Effector memory CD4-positive, alpha-beta T cell (primary cell): ENCODE data around the gene ATP8A2.

Source experiments
- DNase-seq, 3 donors: peaks; one replicate each; pipeline ENCODE4 v3.0.0-alpha.2; 2020
- H3K27ac ChIP-seq: 2 replicates; pipeline ENCODE4 v1.7.0; 2013; ENCODE audit warnings: mild to moderate bottlenecking, low read length, moderate library complexity; ENCODE audit not compliant: insufficient read depth, poor library complexity, severe bottlenecking
- H3K27me3 ChIP-seq: replicated peaks from 2 replicates; pipeline ENCODE4 v1.7.0; 2013; ENCODE audit warnings: mild to moderate bottlenecking, low read length; ENCODE audit not compliant: insufficient read depth, control insufficient read depth, poor library complexity, severe bottlenecking
- H3K36me3 ChIP-seq: 2 replicates; pipeline ENCODE4 v1.7.0; 2013; ENCODE audit warnings: mild to moderate bottlenecking, low read length, moderate library complexity; ENCODE audit not compliant: control insufficient read depth, insufficient read depth
- H3K4me1 ChIP-seq: 2 replicates; pipeline ENCODE4 v1.7.0; 2013; ENCODE audit warnings: low read length, mild to moderate bottlenecking; ENCODE audit not compliant: control insufficient read depth, insufficient read depth, poor library complexity, severe bottlenecking
- H3K4me3 ChIP-seq: 2 replicates; pipeline ENCODE4 v1.7.0; 2013; ENCODE audit warnings: low read length, low read depth, mild to moderate bottlenecking; ENCODE audit not compliant: insufficient read depth, poor library complexity, severe bottlenecking
- H3K9me3 ChIP-seq: 2 replicates; pipeline ENCODE4 v1.7.0; 2013; ENCODE audit warnings: mild to moderate bottlenecking, low read length, moderate library complexity; ENCODE audit not compliant: control insufficient read depth

The ATP8A2 gene

DNA sequence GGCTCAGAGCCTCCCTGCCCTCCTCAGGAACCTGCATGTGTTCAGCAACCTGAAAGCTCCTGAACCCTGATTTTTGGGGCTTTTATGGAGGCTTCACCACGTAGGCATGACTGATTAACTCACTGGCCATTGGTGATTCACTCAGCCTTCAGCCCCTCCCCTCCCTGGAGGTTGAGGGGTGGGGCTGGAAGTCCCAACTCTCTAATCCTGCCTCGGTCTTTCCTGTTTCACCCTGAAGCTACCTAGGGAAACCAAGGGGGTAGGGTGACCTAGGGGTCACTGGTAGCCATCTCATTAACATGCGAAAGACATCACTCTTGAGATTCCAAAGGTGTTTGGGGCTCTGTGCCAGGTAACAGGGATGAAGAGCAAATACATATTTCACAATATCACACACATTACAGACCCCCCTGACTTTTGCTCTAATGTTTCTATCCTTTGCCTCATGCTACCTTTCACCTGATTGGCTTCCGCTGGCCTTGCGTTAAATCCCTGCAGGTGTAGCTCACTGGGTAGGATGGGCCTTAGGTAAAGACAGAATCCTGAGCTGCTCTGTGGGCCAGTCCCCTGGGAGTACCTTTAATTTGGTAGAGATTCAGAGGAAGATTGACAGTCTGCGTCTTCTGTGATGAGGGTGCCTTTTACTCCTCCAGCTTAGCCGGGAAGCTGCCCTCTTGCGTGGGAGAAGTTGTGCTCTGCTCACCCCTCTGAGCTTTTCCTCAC lies 260.6 kb downstream of the ATP8A2 start:
- Histone ChIP-seq H3K9me3 (no peaks in the 10 kb centered on the region), H3K27ac (no peak overlapping the region), H3K36me3 (no peaks in the 10 kb centered on the region), H3K4me3 (no peak overlapping the region), H3K4me1 (no peaks in the 10 kb centered on the region), H3K27me3 (no peaks in the 10 kb centered on the region)
- DNase-seq, result no peak

DNA sequence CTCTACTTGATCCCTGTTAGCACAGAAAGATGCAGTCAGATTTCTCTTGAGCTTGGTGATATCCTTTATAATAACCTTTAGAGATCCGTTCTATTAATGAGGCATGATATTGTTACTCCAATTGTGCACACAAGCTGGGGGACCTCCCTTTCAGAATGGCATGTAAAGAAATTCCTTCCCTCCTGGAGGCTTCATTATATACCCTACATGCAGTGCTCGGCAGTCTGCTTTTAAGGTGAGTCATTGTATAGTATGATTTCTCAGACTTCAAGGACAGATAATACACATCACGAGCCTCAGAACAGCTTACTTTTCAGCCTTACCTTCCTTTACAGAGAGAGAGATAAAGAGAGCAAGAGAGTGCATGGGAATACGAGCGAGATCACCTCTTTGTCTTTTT lies 261.3 kb downstream of the ATP8A2 start:
- no peaks in the 10 kb centered on the region for H3K4me1 ChIP-seq
- H3K9me3 ChIP-seq, result no peaks in the 10 kb centered on the region
- no peaks in the 10 kb centered on the region for H3K27me3 ChIP-seq
- no peak overlapping the region for H3K4me3 ChIP-seq
- no peak overlapping the region for H3K27ac ChIP-seq
- H3K36me3 ChIP-seq, result no peaks in the 10 kb centered on the region
- no peak for DNase-seq

DNA sequence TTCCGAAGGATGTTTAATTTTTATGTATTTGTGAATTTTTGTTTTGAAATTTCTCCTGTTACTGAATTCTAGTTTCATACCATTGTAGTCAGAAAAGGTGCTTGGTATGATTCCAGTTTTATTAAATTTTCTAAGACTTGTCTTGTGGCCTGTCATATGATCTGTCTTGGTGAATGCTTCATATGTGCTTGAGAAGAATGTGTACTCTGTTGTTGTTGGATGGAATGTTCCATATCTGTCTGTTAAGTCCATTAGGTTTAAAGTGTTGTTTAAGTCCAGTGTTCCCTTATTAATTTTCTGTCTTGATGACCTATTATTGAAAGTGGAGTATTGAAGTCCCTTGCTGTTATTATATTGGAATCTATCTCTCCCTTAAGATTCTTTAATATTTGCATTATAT lies 273.9 kb downstream of the ATP8A2 start:
- Histone ChIP-seq H3K9me3 (no peaks in the 10 kb centered on the region), H3K27me3 (no peaks in the 10 kb centered on the region), H3K4me3 (no peak overlapping the region), H3K4me1 (no peaks in the 10 kb centered on the region), H3K36me3 (no peaks in the 10 kb centered on the region), H3K27ac (no peak overlapping the region)
- DNase-seq, result no peak

DNA sequence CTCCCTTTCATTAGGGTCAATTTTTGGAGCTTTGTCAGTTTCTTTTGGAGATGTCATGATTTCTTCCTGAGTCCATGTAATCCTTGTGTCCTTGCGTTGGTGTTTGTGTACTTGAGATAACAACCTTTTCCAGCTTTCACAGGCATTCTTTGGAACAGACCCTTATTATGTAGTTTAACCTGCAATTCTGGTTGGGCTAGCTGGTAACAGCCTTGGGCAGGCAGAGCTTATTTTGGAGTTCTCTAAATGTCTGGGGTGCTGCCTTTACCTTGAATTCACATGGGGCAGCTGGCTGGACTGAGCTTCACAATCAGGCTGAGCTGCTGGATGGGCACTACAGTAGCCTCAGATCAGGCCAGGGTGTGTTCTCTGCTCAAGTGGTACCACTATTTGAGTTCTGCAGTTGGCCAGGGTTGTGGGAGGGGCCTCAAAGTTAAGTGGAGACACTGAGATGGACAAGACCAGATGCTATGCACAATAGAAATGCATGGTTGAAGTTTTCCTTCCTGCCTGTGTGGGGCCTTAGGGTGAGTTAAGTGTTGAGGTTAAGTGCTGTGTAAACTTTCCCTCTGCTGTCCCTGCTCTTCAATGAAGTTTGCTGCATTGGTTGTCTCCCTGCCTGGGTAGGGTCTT lies 277.3 kb downstream of the ATP8A2 start:
- Histone ChIP-seq H3K9me3 (no peaks in the 10 kb centered on the region), H3K4me3 (no peak overlapping the region), H3K27me3 (no peaks in the 10 kb centered on the region), H3K27ac (no peak overlapping the region), H3K36me3 (no peaks in the 10 kb centered on the region), H3K4me1 (no peaks in the 10 kb centered on the region)
- no peak for DNase-seq

DNA sequence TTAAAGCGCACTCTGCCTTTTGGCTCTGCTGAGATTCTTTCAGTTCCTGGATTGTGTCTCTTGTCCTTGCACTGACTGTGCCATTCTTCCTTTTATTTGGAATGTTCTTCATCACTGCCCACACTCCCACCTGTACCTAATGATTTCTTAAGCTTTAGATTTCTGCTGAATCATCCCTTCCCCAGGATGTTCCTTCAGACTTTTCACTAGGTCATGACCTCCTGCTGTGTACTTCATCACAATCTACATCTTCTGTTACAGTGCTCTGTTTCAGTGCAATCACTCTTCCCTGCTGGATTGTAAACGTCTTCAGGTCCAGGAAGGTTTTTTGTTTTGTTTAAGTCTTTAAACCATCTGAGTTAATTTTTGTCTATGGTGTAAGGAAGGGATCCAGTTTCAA lies 281.0 kb downstream of the ATP8A2 start:
- DNase-seq, result no peak
- H3K27me3 ChIP-seq, result no peaks in the 10 kb centered on the region
- no peaks in the 10 kb centered on the region for H3K36me3 ChIP-seq
- H3K27ac ChIP-seq, result no peak overlapping the region
- H3K9me3 ChIP-seq, result no peaks in the 10 kb centered on the region
- no peaks in the 10 kb centered on the region for H3K4me1 ChIP-seq
- H3K4me3 ChIP-seq, result no peak overlapping the region

DNA sequence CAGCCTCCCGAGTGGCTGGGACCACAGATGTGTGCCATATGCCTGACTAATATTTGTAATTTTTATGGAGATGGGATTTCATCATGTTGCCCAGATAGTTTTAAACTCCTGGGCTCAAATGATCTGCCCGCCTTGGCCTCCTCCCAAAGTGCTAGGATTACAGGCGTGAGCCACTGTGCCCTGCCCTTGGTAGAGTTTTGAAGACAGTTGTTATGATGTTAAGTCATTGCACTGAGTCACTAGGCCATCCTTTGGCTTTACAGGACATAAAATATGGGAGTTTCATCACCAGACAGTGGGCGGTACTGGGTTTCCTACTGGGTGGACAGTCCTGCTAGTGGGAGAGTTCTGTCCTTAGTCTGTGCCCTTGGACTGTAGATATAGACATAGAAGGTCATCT lies 282.5 kb downstream of the ATP8A2 start:
- H3K27ac ChIP-seq, result no peak overlapping the region
- no peaks in the 10 kb centered on the region for H3K4me1 ChIP-seq
- no peaks in the 10 kb centered on the region for H3K9me3 ChIP-seq
- no peak for DNase-seq
- no peak overlapping the region for H3K4me3 ChIP-seq
- H3K36me3 ChIP-seq, result no peaks in the 10 kb centered on the region
- H3K27me3 ChIP-seq, result no peaks in the 10 kb centered on the region

DNA sequence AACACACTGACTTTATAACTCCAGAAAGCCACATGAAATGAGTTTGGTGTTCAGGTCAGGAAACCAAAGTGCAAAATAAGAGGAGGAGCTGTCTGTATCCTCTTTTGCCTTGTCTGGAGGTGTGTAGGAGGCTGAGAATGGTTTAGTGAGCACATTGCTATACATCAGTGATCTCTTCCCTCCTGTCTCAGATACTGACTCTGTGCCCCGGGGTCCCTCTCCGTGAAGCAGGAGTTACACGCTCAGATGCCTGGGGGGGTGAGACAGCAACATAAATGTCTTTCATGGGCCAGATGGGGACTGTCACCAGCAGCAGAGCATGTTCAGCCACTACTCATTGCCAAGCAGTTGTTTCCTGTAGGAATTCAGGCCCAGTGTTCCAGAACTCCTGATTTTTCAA lies 285.4 kb downstream of the ATP8A2 start:
- no peak for DNase-seq
- no peak overlapping the region for H3K4me3 ChIP-seq
- H3K9me3 ChIP-seq, result no peaks in the 10 kb centered on the region
- no peaks in the 10 kb centered on the region for H3K27me3 ChIP-seq
- no peak overlapping the region for H3K27ac ChIP-seq
- H3K4me1 ChIP-seq, result no peaks in the 10 kb centered on the region
- H3K36me3 ChIP-seq, result no peaks in the 10 kb centered on the region

DNA sequence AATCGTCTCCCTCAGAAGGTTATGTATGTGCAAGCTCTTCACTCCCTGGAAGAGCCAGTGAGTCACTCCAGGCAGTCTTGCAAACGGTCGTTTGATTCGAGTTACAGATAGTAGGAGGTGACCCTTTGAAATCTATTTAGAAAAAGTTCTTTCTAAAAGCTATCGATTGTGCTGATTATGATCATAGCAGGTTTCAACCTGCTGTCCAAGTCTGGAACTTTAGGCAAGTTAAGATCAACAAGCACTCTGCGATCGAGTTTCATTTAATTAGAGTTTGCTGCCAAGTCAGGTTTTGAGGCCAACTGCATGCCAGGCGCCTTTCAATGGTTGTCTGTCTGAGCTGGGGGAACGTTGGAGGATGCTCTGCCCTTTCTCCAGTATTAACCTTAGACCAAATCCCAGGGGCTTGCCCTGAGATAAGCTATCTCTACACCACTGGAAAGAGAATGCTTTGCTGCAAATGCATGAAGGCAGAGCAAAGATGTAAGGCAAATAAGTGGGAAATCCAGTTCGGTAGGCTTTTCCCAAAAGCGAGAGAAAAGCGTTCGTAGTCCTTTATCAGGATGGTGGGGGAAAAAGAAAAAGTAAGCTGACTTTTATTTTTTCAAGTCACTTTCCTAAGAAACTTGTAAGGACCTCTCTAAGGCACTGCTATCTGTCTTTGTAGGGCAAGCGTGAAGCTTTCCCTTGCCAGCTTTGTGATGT lies 287.5 kb downstream of the ATP8A2 start:
- H3K4me3 ChIP-seq, result no peak overlapping the region
- H3K27me3 ChIP-seq, result no peaks in the 10 kb centered on the region
- H3K36me3 ChIP-seq, result no peaks in the 10 kb centered on the region
- no peak overlapping the region for H3K27ac ChIP-seq
- H3K9me3 ChIP-seq, result no peaks in the 10 kb centered on the region
- no peaks in the 10 kb centered on the region for H3K4me1 ChIP-seq
- DNase-seq, result no peak

DNA sequence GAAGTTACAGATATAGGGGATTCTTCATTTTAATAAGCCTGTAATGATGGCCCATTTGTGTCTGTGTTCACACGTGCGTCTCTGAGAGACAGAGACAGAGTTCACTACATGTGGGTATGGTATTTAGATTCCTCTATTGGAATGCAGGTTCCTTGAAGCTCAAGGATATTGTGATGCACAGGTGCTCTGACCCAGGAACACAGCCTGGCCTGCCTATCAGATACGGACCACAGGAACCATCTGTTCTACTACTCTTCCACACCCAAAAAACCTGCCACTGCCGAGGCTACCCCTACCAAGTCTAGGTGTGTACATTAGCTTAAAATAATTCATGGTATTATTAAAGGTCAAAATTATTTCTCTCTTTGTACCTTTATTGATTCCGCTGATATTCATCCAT lies 289.2 kb downstream of the ATP8A2 start:
- no peaks in the 10 kb centered on the region for H3K4me1 ChIP-seq
- no peak overlapping the region for H3K4me3 ChIP-seq
- no peaks in the 10 kb centered on the region for H3K27me3 ChIP-seq
- H3K36me3 ChIP-seq, result no peaks in the 10 kb centered on the region
- no peak overlapping the region for H3K27ac ChIP-seq
- DNase-seq, result no peak
- H3K9me3 ChIP-seq, result no peaks in the 10 kb centered on the region

DNA sequence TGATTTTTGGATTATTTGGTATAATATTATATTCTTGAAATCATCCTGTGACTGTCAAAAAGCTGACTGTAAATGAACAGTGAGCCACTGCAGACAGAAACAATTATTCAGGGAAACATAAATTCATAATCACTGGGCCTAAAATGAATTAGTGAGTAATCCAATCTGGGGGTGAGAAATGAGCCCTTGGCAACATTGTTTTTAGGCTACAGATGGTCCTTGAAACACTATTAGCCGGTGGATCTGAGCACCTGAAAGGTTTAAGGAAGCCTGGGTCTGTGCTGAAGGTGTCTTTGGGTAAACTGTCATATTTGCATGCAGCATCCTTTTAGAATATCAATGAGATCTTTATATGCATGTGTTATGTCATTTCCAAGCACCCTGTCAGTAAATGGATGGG lies 290.7 kb downstream of the ATP8A2 start:
- Histone ChIP-seq H3K27ac (no peak overlapping the region), H3K4me1 (no peaks in the 10 kb centered on the region), H3K27me3 (no peaks in the 10 kb centered on the region), H3K36me3 (no peaks in the 10 kb centered on the region), H3K4me3 (no peak overlapping the region), H3K9me3 (no peaks in the 10 kb centered on the region)
- DNase-seq, result no peak
